T-helper 2 cell treated with Interferon-gamma antibody and Interleukin-4, amounts not matched to agents 5 μg/mL and 100 μg/mL, for 36 hours (primary cell): ENCODE measurements around the gene STK11.
A peak's percentile ranks its signal among the peaks of the same experiment; 100 is the strongest.
"Not testable (repeated sequence)": the region's sequence is repeated elsewhere in the genome, so short reads cannot be mapped to it uniquely, and the experiment has no call there.

Source experiments
- DNase-seq: peaks from one replicate; pipeline ENCODE4 v3.0.0; 2021; ENCODE audit warnings: low spot score
- H3K27ac Mint-ChIP-seq: one replicate; pipeline ENCODE4 v1.8.0; 2021; ENCODE audit warnings: mild to moderate bottlenecking, mixed read lengths
- H3K27me3 Mint-ChIP-seq: one replicate; pipeline ENCODE4 v1.8.0; 2021; ENCODE audit warnings: low read depth, mixed read lengths
- H3K36me3 Mint-ChIP-seq: one replicate; pipeline ENCODE4 v1.8.0; 2021; ENCODE audit warnings: low read depth, mixed read lengths
- H3K4me1 Mint-ChIP-seq: one replicate; pipeline ENCODE4 v1.8.0; 2021; ENCODE audit warnings: low read depth, mixed read lengths
- H3K4me3 Mint-ChIP-seq: one replicate; pipeline ENCODE4 v1.8.0; 2022; ENCODE audit warnings: mild to moderate bottlenecking, moderate library complexity, mixed read lengths
- H3K9me3 Mint-ChIP-seq: one replicate; pipeline ENCODE4 v1.8.0; 2021; ENCODE audit warnings: mixed read lengths

The STK11 gene

DNA sequence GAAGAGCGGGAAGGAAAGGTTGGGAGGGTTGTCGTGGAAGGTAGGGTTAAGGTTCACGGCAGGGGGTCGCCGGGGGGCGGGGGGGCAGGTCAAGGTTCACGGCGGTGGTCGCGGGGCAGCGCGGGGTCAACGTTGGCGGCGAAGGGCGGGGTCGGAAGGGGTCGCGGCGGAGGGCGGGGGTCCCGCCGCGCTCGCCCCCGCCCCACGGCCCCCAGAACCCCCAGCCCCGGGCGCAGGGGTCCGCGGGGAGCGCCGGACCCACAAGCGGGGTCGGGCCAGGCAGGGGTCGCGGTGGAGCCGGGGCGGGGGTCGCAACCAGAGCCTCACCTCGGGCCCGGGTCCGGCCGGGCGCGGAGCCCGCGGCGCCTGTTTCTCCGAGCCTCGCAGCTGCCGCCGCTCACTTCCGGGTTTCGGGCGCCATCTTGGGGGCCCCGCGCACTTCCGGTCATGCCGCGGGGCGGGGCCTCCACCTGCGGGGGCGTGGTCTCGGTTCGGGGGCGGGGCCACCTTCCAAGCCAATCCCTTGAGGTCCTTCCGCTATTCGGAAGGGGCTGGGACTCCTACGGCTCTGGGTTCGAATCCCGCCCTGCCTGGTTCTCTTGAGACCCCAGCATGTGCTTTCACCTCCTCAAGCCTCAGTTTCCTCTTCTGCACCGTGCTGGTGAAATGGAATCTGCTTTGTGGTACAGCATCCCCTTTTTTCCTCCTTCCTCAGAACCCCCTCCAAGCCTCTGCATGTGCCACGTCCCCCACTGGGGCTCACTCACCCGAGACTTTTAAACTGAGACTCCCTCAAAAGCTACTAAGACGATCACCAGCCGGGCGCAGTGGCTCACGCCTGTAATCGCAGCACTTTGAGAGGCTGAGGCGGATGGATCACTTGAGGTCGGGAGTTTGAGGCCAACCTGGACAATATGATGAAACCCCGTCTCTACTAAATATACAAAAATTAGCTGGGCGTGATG is 31.5 kb upstream of the STK11 start, which contains the start of gene SBNO2:
Gene SBNO2, minus strand, starts transcription at position 424 of the 965 bp plus-strand sequence. CDS start 19,992 bp downstream, outside the sequence.
- peaks cover 2% of the 10 kb centered on the region for H3K36me3 Mint-ChIP-seq
- peaks cover 14% of the 10 kb centered on the region for H3K4me1 Mint-ChIP-seq
- DNase-seq: peak; percentile 89
- no peaks in the 10 kb centered on the region for H3K27me3 Mint-ChIP-seq
- H3K9me3 Mint-ChIP-seq: no peaks in the 10 kb centered on the region
- peak within 1 kb of the TSS; percentile 94 for H3K27ac Mint-ChIP-seq
- peak within 1 kb of the TSS; percentile 88 for H3K4me3 Mint-ChIP-seq

- H3K27ac Mint-ChIP-seq: no peak overlapping the region
- H3K36me3 Mint-ChIP-seq: no peaks in the 10 kb centered on the region
- no peaks in the 10 kb centered on the region for H3K9me3 Mint-ChIP-seq
- DNase-seq: no peak
- peaks cover 4% of the 10 kb centered on the region for H3K27me3 Mint-ChIP-seq
- no peak overlapping the region for H3K4me3 Mint-ChIP-seq
- peaks cover 12% of the 10 kb centered on the region for H3K4me1 Mint-ChIP-seq
These were observed 28.1 kb upstream of the STK11 start for GRCh38 chr19:1177322-1178114.

- Mint-ChIP-seq H3K9me3 (no peaks in the 10 kb centered on the region), H3K4me1 (peaks cover 11% of the 10 kb centered on the region), H3K27me3 (peaks cover 4% of the 10 kb centered on the region), H3K36me3 (no peaks in the 10 kb centered on the region), H3K4me3 (no peak overlapping the region), H3K27ac (no peak overlapping the region)
- DNase-seq: no peak
These were observed 24.0 kb upstream of the STK11 start for GRCh38 chr19:1181606-1182005.

- H3K27ac Mint-ChIP-seq: no peak overlapping the region
- no peak overlapping the region for H3K4me3 Mint-ChIP-seq
- no peaks in the 10 kb centered on the region for H3K36me3 Mint-ChIP-seq
- peaks cover 4% of the 10 kb centered on the region for H3K27me3 Mint-ChIP-seq
- no peaks in the 10 kb centered on the region for H3K9me3 Mint-ChIP-seq
- peaks cover 11% of the 10 kb centered on the region for H3K4me1 Mint-ChIP-seq
- DNase-seq: no peak
These were observed 23.5 kb upstream of the STK11 start for GRCh38 chr19:1182068-1182467.

GRCh38 chr19:1182727-1183126 is 22.9 kb upstream of the STK11 start:
- H3K27me3 Mint-ChIP-seq: peaks cover 4% of the 10 kb centered on the region
- no peak overlapping the region for H3K27ac Mint-ChIP-seq
- H3K4me3 Mint-ChIP-seq: no peak overlapping the region
- DNase-seq: no peak
- H3K36me3 Mint-ChIP-seq: no peaks in the 10 kb centered on the region
- H3K9me3 Mint-ChIP-seq: no peaks in the 10 kb centered on the region
- H3K4me1 Mint-ChIP-seq: peaks cover 8% of the 10 kb centered on the region

DNA sequence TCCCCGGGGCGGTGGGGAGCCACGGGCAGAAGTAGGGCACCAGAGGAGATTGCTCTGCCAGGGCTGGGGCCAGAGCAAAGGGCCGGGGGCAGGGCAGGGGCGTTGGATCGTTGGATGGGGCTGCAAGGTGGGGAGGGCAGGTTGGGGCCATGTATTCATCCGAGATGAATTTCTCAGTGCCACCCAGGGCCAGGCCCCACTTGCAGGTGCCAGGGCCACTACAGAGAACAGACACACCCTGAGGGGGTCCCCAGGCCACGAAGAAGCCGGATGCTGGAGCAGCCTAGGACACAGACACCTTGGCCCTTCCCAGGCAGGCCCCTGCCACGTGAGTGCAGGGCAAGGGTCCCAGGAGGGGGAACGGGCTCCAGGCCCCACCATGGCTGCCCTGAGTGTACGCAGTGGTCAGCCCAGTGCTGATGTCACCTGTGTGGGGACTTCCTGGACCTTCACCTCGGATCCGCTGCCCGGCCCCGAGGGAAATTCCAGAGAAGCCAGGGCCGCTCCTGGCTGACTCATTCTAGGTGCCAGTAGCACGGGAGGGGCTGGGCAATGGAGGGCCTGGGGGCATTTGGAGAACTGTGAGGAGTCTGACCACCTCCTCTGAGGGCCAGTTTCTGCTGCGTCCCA is 21.9 kb upstream of the STK11 start:
- Mint-ChIP-seq H3K27me3 (peaks cover 4% of the 10 kb centered on the region), H3K4me1 (peaks cover 8% of the 10 kb centered on the region), H3K9me3 (no peaks in the 10 kb centered on the region), H3K4me3 (no peak overlapping the region), H3K27ac (no peak overlapping the region), H3K36me3 (no peaks in the 10 kb centered on the region)
- no peak for DNase-seq

GRCh38 chr19:1189419-1189818 is 16.2 kb upstream of the STK11 start:
- no peak overlapping the region for H3K27ac Mint-ChIP-seq
- H3K9me3 Mint-ChIP-seq: no peaks in the 10 kb centered on the region
- peaks cover 21% of the 10 kb centered on the region for H3K4me1 Mint-ChIP-seq
- no peaks in the 10 kb centered on the region for H3K27me3 Mint-ChIP-seq
- no peaks in the 10 kb centered on the region for H3K36me3 Mint-ChIP-seq
- H3K4me3 Mint-ChIP-seq: no peak overlapping the region
- DNase-seq: peak; percentile 61

DNA sequence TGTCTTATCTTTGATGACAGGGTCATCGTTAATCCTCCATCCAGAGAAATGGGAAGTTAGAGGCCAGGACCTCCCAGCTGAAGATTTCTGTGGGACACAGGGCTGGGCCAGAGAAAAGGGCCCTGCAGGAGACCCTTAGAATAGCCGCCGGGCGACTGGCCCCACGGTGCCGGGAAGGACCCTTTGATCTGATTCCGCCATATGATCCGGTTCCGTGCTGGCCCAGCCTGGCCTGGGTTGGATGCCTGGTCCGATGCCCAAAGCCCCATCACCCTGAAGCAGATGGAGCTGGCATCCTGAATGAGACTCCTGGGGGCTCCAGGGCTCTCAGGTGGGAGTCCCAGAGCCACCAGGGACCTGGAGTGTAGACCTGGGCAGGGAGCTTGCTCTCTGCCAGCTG is 6.0 kb upstream of the STK11 start:
- H3K4me1 Mint-ChIP-seq: peaks cover 13% of the 10 kb centered on the region
- H3K4me3 Mint-ChIP-seq: no peak overlapping the region
- no peaks in the 10 kb centered on the region for H3K36me3 Mint-ChIP-seq
- H3K27ac Mint-ChIP-seq: no peak overlapping the region
- H3K27me3 Mint-ChIP-seq: no peaks in the 10 kb centered on the region
- no peak for DNase-seq
- no peaks in the 10 kb centered on the region for H3K9me3 Mint-ChIP-seq

- not testable (repeated sequence) for H3K4me3 Mint-ChIP-seq, H3K36me3 Mint-ChIP-seq, H3K27ac Mint-ChIP-seq, H3K27me3 Mint-ChIP-seq, H3K9me3 Mint-ChIP-seq, DNase-seq
- H3K4me1 Mint-ChIP-seq: peaks cover 13% of the 10 kb centered on the region
These were observed 5.0 kb upstream of the STK11 start for GRCh38 chr19:1200614-1201013.

- Mint-ChIP-seq H3K36me3 (peaks cover 18% of the 10 kb centered on the region), H3K9me3 (no peaks in the 10 kb centered on the region), H3K27ac (peak overlapping the region; percentile 83), H3K4me1 (peaks cover 31% of the 10 kb centered on the region), H3K27me3 (no peaks in the 10 kb centered on the region), H3K4me3 (peak overlapping the region; percentile 93)
- no peak for DNase-seq
These were observed 729 bp downstream of the STK11 start for GRCh38 chr19:1206150-1206863.

- Mint-ChIP-seq H3K9me3 (no peaks in the 10 kb centered on the region), H3K27ac (peak overlapping the region; percentile 83), H3K36me3 (peaks cover 22% of the 10 kb centered on the region), H3K4me1 (peaks cover 35% of the 10 kb centered on the region), H3K4me3 (peak overlapping the region; percentile 93), H3K27me3 (no peaks in the 10 kb centered on the region)
- DNase-seq: peak; percentile 25
These were observed 1.4 kb downstream of the STK11 start for GRCh38 chr19:1206864-1207450.

GRCh38 chr19:1208830-1209229 is 3.3 kb downstream of the STK11 start:
- H3K4me3 Mint-ChIP-seq: peak overlapping the region; percentile 38
- peaks cover 35% of the 10 kb centered on the region for H3K4me1 Mint-ChIP-seq
- not testable (repeated sequence) for DNase-seq, H3K27ac Mint-ChIP-seq, H3K9me3 Mint-ChIP-seq, H3K27me3 Mint-ChIP-seq
- H3K36me3 Mint-ChIP-seq: peaks cover 27% of the 10 kb centered on the region

DNA sequence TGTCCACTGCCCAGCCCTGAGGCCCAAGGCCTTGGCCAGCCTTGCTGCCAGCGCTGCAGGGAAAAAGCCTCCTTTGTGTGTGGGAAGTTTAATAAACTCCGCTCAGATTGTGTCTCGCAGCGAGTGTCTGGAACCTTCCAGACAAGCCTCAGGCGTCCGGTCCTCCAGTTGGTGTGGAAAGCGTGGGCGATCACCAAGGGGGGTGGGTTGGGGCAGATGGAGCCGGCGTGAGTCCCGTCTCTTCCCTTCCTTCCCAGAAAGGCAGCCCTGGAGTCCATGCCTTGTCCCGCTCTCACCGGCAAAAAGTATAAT is 4.6 kb downstream of the STK11 start:
- Mint-ChIP-seq H3K27ac (peak overlapping the region; percentile 20), H3K36me3 (peaks cover 30% of the 10 kb centered on the region), H3K9me3 (no peaks in the 10 kb centered on the region), H3K4me3 (no peak overlapping the region), H3K27me3 (no peaks in the 10 kb centered on the region), H3K4me1 (peaks cover 36% of the 10 kb centered on the region)
- no peak for DNase-seq
